GM12874 (cell line): ENCODE data around the gene GRIN2A.

Source experiments
- CTCF ChIP-seq: IDR thresholded peaks from 2 replicates; pipeline ENCODE4 v1.5.1; 2011; ENCODE audit warnings: low read depth, mild to moderate bottlenecking, control low read depth, low read length, moderate library complexity; ENCODE audit not compliant: insufficient read depth

Gene GRIN2A

GRCh38 chr16:9860876-9861275 is 321.4 kb downstream of the GRIN2A start:
- no peak for TF ChIP-seq CTCF

GRCh38 chr16:9859701-9860327 is 322.4 kb downstream of the GRIN2A start:
- TF ChIP-seq CTCF = no peak

- no peak for TF ChIP-seq CTCF
These were observed 327.6 kb downstream of the GRIN2A start for GRCh38 chr16:9854675-9855074.

GRCh38 chr16:9852003-9852402 is 330.2 kb downstream of the GRIN2A start:
- TF ChIP-seq CTCF = no peak

- no peak for TF ChIP-seq CTCF
These were observed 331.4 kb downstream of the GRIN2A start for GRCh38 chr16:9850817-9851216.

- TF ChIP-seq CTCF = no peak
These were observed 332.5 kb downstream of the GRIN2A start for GRCh38 chr16:9849697-9850245.

- TF ChIP-seq CTCF = no peak
These were observed 335.1 kb downstream of the GRIN2A start for GRCh38 chr16:9847146-9847545.
